Liver (tissue), 9 donors: ENCODE data around the gene GLRX. TPM values are rescaled to one million over a fixed set of nuclear protein-coding genes. Genes with fewer than 3 reads are reported as not detected.

Experiments used
- DNase-seq: peaks from one replicate; pipeline ENCODE4 v3.0.0-alpha.2; 2017; ENCODE audit warnings: low spot score
- H3K27ac ChIP-seq, 2 donors: one replicate each; pipeline ENCODE4 v1.7.0; 2013; ENCODE audit warnings: inconsistent platforms in 2 of 2, low read length in 2 of 2, control low read depth in 1 of 2, low read depth in 1 of 2, mild to moderate bottlenecking in 1 of 2
- H3K27me3 ChIP-seq, 4 donors: one replicate each; pipeline versions ENCODE4 v1.6.1 to v1.7.0; 2013; ENCODE audit warnings: low read length in 3 of 4, inconsistent platforms in 1 of 4, mild to moderate bottlenecking in 1 of 4, moderate library complexity in 1 of 4; ENCODE audit not compliant: control insufficient read depth in 4 of 4, insufficient read depth in 4 of 4
- H3K36me3 ChIP-seq, 4 donors: one replicate each; pipeline versions ENCODE4 v1.6.1 to v1.7.0; 2013; ENCODE audit warnings: low read length in 3 of 4, mild to moderate bottlenecking in 3 of 4, low read depth in 1 of 4, moderate library complexity in 1 of 4; ENCODE audit not compliant: control insufficient read depth in 4 of 4, insufficient read depth in 3 of 4
- H3K4me1 ChIP-seq, 4 donors: one replicate each; pipeline versions ENCODE4 v1.6.1 to v1.7.0; 2013; ENCODE audit warnings: low read length in 3 of 4, mild to moderate bottlenecking in 3 of 4, moderate library complexity in 1 of 4; ENCODE audit not compliant: control insufficient read depth in 4 of 4, insufficient read depth in 4 of 4
- H3K4me3 ChIP-seq, 3 donors: one replicate each; pipeline versions ENCODE4 v1.6.1 to v1.7.0; 2013; ENCODE audit warnings: low read length in 3 of 3, control low read depth in 1 of 3, low read depth in 1 of 3, mild to moderate bottlenecking in 1 of 3
- H3K9ac ChIP-seq, 2 donors: one replicate each; pipeline ENCODE4 v1.7.0; 2013; ENCODE audit warnings: low read length in 2 of 2, mild to moderate bottlenecking in 2 of 2, moderate library complexity in 2 of 2, control low read depth in 1 of 2, low read depth in 1 of 2
- H3K9me3 ChIP-seq, 4 donors: one replicate each; pipeline versions ENCODE4 v1.6.1 to v1.7.0; 2013; ENCODE audit warnings: low read length in 3 of 4; ENCODE audit not compliant: control insufficient read depth in 4 of 4
- EGR1 ChIP-seq, 2 donors: IDR thresholded peaks; 2 replicates each; pipeline ENCODE4 v1.6.1; 2016 to 2018; ENCODE audit warnings: antibody characterized with exemption in 2 of 2, low read depth in 2 of 2
- HNF4G ChIP-seq: IDR thresholded peaks from 2 replicates; pipeline ENCODE4 v1.6.1; 2016; ENCODE audit warnings: antibody characterized with exemption
- JUND ChIP-seq, 2 donors: IDR thresholded peaks; 2 replicates each; pipeline ENCODE4 v1.6.1; 2016; ENCODE audit warnings: antibody characterized with exemption in 2 of 2
- NR2F2 ChIP-seq: IDR thresholded peaks from 2 replicates; pipeline ENCODE4 v1.6.1; 2016; ENCODE audit warnings: antibody characterized with exemption
- RAD21 ChIP-seq, 2 donors: IDR thresholded peaks; 2 replicates each; pipeline ENCODE4 v1.6.1; 2016; ENCODE audit warnings: antibody characterized with exemption in 2 of 2, mild to moderate bottlenecking in 2 of 2
- RXRA ChIP-seq, 2 donors: IDR thresholded peaks; 2 replicates each; pipeline ENCODE4 v1.6.1; 2017 to 2018; ENCODE audit warnings: antibody characterized with exemption in 2 of 2, mild to moderate bottlenecking in 1 of 2
- SP1 ChIP-seq: IDR thresholded peaks from 2 replicates; pipeline ENCODE4 v1.6.1; 2018; ENCODE audit warnings: antibody characterized with exemption, mild to moderate bottlenecking
- TAF1 ChIP-seq: conservative IDR thresholded peaks from 2 replicates; pipeline ENCODE4 v1.6.1; 2016; ENCODE audit warnings: antibody characterized with exemption, mild to moderate bottlenecking
- WGBS: extraction: QIAGEN DNeasy Blood & Tissue Kit; methylation state at CpG from one replicate; pipeline ENCODE4 v1.1.7; 2013; 5-methylcytosine and 5-hydroxymethylcytosine counted together
- polyA plus RNA-seq, 2 donors: library from polyadenylated mRNA; stranded (reverse) in 1 of 2; unstranded in 1 of 2; fragments of 200-250 nt in 1 of 2; fragments of >200 nt in 1 of 2; fragmentation: Nextera tagmentation in 1 of 2; extraction: Ambion mirVana in 1 of 2; gene quantifications; one replicate each; pipeline versions ENCODE4 v1.2.1 to v1.2.3, GENCODE V29; 2013 to 2015
- total RNA-seq, 2 donors: library from RNA; depleted of rRNA; stranded (reverse); fragments of >200 nt; gene quantifications; one replicate each; pipeline ENCODE4 v1.2.3, GENCODE V29; 2014
- TF ChIP-seq, protein P1 (sequence below): IDR thresholded peaks from 2 replicates; pipeline ENCODE4 v1.6.1; 2016; ENCODE audit warnings: antibody characterized with exemption
- TF ChIP-seq, protein P2 (sequence below): IDR thresholded peaks from 2 replicates; pipeline ENCODE4 v1.6.1; 2016; ENCODE audit warnings: antibody characterized with exemption
- TF ChIP-seq, protein P3 (sequence below): IDR thresholded peaks from 2 replicates; pipeline ENCODE4 v1.6.1; 2016; ENCODE audit warnings: antibody characterized with exemption
- donor health status: healthy.
- donor health status: healthy.
- donor health status: healthy.
- donor health status: healthy.
- donor health status: healthy.

Gene GLRX
- total and polyA plus RNA-seq, 4 donors, result 48.2 to 187 (median 107) TPM

DNA sequence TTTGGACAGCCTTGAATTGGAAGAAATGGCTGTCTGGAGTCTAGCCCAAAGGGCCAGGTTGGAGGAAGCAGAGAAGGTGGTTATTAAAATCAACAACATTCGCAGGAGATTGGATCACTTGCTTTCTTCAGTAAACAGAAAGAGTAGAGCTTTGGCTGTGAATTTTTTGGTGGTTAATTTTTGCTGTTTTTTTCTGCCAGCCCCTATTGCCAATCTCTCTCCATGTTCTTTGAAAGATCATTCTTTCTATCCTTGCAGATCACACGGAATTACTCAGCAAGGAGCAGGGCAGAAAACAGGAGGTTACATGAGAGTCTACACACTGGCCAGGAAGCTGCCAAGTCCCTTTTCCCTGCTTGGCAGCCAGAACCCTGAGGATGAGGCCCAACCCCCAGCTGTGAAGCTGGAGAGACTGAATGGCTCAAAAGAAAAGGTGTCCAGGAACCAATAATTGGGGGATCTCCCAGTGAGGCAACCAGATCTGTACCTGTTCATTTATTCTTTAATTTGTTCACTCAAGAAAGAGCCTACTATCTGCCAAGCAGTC lies 13.0 kb downstream of the GLRX start:
- Histone ChIP-seq H3K4me1 (peaks cover 7 to 33% (median 25%) of the 10 kb centered on the region in 4 donors), H3K4me3 (no peak overlapping the region), H3K9ac (no peak overlapping the region), H3K36me3 (peaks cover 0 to 11% (median 7%) of the 10 kb centered on the region in 4 donors), H3K27ac (peak overlapping the region; percentile 6 to 32), H3K9me3 (no peaks in the 10 kb centered on the region), H3K27me3 (no peaks in the 10 kb centered on the region)
- TF ChIP-seq, protein P1, sequence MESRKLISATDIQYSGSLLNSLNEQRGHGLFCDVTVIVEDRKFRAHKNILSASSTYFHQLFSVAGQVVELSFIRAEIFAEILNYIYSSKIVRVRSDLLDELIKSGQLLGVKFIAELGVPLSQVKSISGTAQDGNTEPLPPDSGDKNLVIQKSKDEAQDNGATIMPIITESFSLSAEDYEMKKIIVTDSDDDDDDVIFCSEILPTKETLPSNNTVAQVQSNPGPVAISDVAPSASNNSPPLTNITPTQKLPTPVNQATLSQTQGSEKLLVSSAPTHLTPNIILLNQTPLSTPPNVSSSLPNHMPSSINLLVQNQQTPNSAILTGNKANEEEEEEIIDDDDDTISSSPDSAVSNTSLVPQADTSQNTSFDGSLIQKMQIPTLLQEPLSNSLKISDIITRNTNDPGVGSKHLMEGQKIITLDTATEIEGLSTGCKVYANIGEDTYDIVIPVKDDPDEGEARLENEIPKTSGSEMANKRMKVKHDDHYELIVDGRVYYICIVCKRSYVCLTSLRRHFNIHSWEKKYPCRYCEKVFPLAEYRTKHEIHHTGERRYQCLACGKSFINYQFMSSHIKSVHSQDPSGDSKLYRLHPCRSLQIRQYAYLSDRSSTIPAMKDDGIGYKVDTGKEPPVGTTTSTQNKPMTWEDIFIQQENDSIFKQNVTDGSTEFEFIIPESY, result no peak
- TF ChIP-seq NR2F2 (no peak), EGR1 (IDR thresholded peaks at IDR 0.05; ENCODE audit: low read depth in 2 of 2) (no peak), RXRA (IDR thresholded peaks at IDR 0.05) (peak in 1 of 2 donors; percentile 9)
- no peak for DNase-seq
- 10% methylated on average over 2 of the region's 2 CpGs for WGBS

DNA sequence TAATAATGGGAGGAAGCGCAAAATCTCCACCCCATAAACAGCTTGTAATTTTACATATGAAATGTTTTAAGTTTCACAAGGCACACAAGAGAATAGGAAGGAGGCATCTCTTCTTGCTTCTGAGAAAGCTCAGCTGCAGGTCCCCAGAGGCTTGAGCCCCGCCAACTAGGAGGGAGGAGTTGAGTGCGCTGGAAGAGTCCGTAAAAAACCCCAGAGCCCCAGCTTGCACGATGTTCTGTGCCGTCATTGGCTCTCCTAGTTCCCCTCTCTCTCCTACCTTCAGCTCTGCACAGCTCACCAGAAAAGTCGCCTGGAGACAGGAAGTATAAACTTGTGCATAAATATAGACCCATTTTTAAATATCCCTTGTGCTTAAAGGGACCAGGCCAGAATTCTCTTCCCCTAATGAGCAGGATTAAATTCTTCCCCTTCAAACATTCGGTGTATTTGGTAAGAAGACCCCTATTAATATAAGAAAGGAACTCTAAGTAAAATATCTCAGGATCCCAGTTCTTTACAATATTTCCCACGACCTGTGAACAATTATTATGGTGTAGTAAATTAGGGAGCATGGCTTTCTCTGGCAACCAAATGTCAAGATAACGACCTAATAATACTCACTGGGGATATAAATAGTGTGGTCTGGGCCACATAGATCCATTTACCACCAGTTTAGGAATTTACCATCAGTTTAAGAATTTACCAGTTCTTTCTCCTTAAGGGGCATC lies 13.7 kb downstream of the GLRX start:
- H3K4me3 ChIP-seq, result no peak overlapping the region
- H3K27me3 ChIP-seq, result no peaks in the 10 kb centered on the region
- H3K9me3 ChIP-seq, result no peaks in the 10 kb centered on the region
- H3K9ac ChIP-seq, result no peak overlapping the region
- H3K27ac ChIP-seq, result peak overlapping the region; percentile 9 to 32
- DNase-seq, result no peak
- 58% methylated on average over 10 of the region's 10 CpGs for WGBS
- TF ChIP-seq RAD21 (IDR thresholded peaks at IDR 0.05), result peak in 1 of 2 donors; percentile 5
- no peak for TF ChIP-seq TAF1
- TF ChIP-seq, protein P2, sequence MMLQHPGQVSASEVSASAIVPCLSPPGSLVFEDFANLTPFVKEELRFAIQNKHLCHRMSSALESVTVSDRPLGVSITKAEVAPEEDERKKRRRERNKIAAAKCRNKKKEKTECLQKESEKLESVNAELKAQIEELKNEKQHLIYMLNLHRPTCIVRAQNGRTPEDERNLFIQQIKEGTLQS, result no peak
- no peak for TF ChIP-seq HNF4G
- TF ChIP-seq, protein P3, sequence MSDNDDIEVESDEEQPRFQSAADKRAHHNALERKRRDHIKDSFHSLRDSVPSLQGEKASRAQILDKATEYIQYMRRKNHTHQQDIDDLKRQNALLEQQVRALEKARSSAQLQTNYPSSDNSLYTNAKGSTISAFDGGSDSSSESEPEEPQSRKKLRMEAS, result no peak
- peak; percentile 12 for TF ChIP-seq SP1
- peaks cover 7 to 38% (median 30%) of the 10 kb centered on the region in 4 donors for H3K4me1 ChIP-seq
- peaks cover 0 to 5% (median 2%) of the 10 kb centered on the region in 4 donors for H3K36me3 ChIP-seq

DNA sequence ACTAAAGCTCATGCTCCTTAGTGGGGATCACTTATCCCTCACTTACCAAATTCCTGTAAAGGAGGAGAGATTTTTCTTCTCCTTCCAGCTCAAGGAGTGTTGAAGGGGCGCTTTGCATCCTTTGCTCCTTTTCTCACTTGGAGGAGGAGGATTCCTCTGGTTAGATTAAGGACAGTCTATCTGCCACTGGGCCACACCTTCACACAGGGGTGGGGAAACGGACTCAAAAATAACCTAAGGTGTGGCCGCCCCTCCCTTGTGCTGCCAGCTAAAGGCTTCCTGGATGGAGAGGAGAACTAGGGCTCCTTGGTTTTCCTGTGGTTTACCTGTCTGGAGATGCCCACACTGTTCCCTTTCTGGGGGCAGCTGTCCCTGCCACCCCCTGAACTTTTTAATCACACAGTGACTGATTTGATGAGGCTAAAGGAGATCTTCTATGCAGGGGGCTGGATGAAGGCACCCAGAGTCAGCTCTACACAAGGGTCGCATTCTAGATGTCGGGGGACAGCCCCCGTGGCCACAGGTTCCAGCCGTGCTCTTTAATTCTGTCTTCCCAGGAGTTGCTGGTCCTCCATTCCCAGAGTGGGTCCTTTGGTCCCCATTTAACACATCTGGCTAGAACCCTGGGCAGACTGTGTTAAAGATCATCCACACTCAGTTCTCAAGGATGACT lies 14.4 kb downstream of the GLRX start:
- Histone ChIP-seq H3K4me1 (peaks cover 7 to 45% (median 36%) of the 10 kb centered on the region in 4 donors), H3K9ac (no peak overlapping the region), H3K27ac (peak overlapping the region in 1 of 2 donors; percentile 9), H3K9me3 (no peaks in the 10 kb centered on the region), H3K36me3 (peaks cover 0 to under 1% (median 0%) of the 10 kb centered on the region in 4 donors), H3K4me3 (no peak overlapping the region), H3K27me3 (no peaks in the 10 kb centered on the region)
- TF ChIP-seq NR2F2, result no peak
- no peak for TF ChIP-seq JUND (IDR thresholded peaks at IDR 0.05)
- TF ChIP-seq, protein P1, result no peak
- no peak for TF ChIP-seq RXRA (IDR thresholded peaks at IDR 0.05)
- TF ChIP-seq, protein P2, result no peak
- 80% methylated on average over 7 of the region's 7 CpGs for WGBS
- DNase-seq, result no peak
